HCT116 (cell line): ENCODE data around the gene ZNF618. TPM values are rescaled to one million over a fixed set of nuclear protein-coding genes. Genes with fewer than 3 reads are reported as not detected.

Experiments
- ATAC-seq: fragments of 200-7000 bp; cut with Tn5 transposase; 2 replicates; pipeline ENCODE4 v1.9.1; 2020; ENCODE audit warnings: mild to moderate bottlenecking, moderate library complexity
- BruUV-seq: library from RNA; stranded (reverse); fragments of 400-500 nt; replicated peaks from 2 replicates; lab custom pipeline; 2021; lab: Mats Ljungman, UMichigan
- CTCF ChIA-PET: fragments of 300-600 bp; sonication (Branson Sonifier 250); formaldehyde crosslinking; loops from one replicate; lab custom pipeline; 2021; ENCODE audit warnings: antibody characterized with exemption; lab: Charles Lee
- POLR2A ChIA-PET: fragments of 300-600, 350-600 bp; sonication (Branson Sonifier 250); formaldehyde crosslinking; loops from one replicate; lab custom pipeline; 2021; ENCODE audit warnings: antibody characterized with exemption; lab: Charles Lee
- RAD21 ChIA-PET, 2 experiments: fragments of 300-600 bp; sonication (Branson Sonifier 250); formaldehyde crosslinking; loops; one replicate each; lab custom pipeline; 2023; ENCODE audit warnings: low total read pairs in 2 of 2; ENCODE audit not compliant: uncharacterized antibody in 2 of 2, unreplicated experiment in 2 of 2, low non-redundant PET in 1 of 2; lab: Charles Lee
- DNase-seq: peaks from one replicate; pipeline ENCODE4 v3.0.0-alpha.2; 2010; ENCODE audit warnings: low read depth, low spot score
- H2AFZ ChIP-seq: fragments of 200-600 bp; shearing (Covaris generic), sonication (generic); 2 replicates; pipeline ENCODE4 v1.6.1; 2017; ENCODE audit warnings: low read depth, mixed run types, mixed read lengths, antibody characterized with exemption, low read length; ENCODE audit not compliant: poor library complexity, severe bottlenecking
- H3K27ac ChIP-seq: 2 replicates; pipeline ENCODE4 v1.5.1; 2012; ENCODE audit warnings: low read depth, low read length
- H3K27me3 ChIP-seq: fragments of 200-600 bp; sonication (generic); 2 replicates; pipeline ENCODE4 v1.6.1; 2016; ENCODE audit warnings: mixed run types, low read length, mixed read lengths; ENCODE audit not compliant: insufficient read depth
- H3K36me3 ChIP-seq, 2 experiments: fragments of 200-500 bp in 1 of 2; fragments of 200-600 bp in 1 of 2; sonication (Bioruptor generic) in 1 of 2; sonication (generic) in 1 of 2; 2 replicates each; pipeline versions ENCODE4 v1.5.1 to v1.6.1; 2014 to 2016; ENCODE audit warnings: low read length in 2 of 2, inconsistent platforms in 1 of 2, mixed read lengths in 1 of 2, mixed run types in 1 of 2; ENCODE audit not compliant: insufficient read depth in 2 of 2, control insufficient read depth in 1 of 2
- H3K4me1 ChIP-seq, 2 experiments: fragments of 200-600 bp in 1 of 2; sonication (generic) in 1 of 2; 2 replicates each; pipeline versions ENCODE4 v1.5.1 to v1.6.1; 2012 to 2017; ENCODE audit warnings: low read length in 2 of 2, inconsistent platforms in 1 of 2, mild to moderate bottlenecking in 1 of 2, mixed read lengths in 1 of 2, mixed run types in 1 of 2, moderate library complexity in 1 of 2; ENCODE audit not compliant: insufficient read depth in 2 of 2, control insufficient read depth in 1 of 2
- H3K4me2 ChIP-seq: fragments of 200-600 bp; sonication (generic); 2 replicates; pipeline ENCODE4 v1.6.1; 2017; ENCODE audit warnings: mixed run types, low read length, mixed read lengths
- H3K4me3 ChIP-seq, 2 experiments: fragments of 200-600 bp in 1 of 2; sonication (generic) in 1 of 2; replicated peaks in 1 of 2; 2 replicates each; pipeline ENCODE4 v1.5.1; 2011 to 2016; ENCODE audit warnings: low read length in 2 of 2, control low read depth in 1 of 2, low read depth in 1 of 2, mild to moderate bottlenecking in 1 of 2, mixed read lengths in 1 of 2, mixed run types in 1 of 2
- H3K79me2 ChIP-seq: fragments of 200-600 bp; sonication (generic); 2 replicates; pipeline ENCODE4 v1.6.1; 2017; ENCODE audit warnings: mild to moderate bottlenecking, mixed run types, low read length, moderate library complexity, mixed read lengths; ENCODE audit not compliant: insufficient read depth
- H3K9ac ChIP-seq: fragments of 200-600 bp; sonication (generic); 2 replicates; pipeline ENCODE4 v1.6.1; 2016; ENCODE audit warnings: low read length, mixed read lengths
- H3K9me2 ChIP-seq: fragments of 200-600 bp; sonication (generic), shearing (Covaris generic); 2 replicates; pipeline ENCODE4 v1.6.1; 2017; ENCODE audit warnings: mixed run types, mild to moderate bottlenecking, moderate library complexity; ENCODE audit not compliant: insufficient read depth
- H3K9me3 ChIP-seq, 2 experiments: fragments of 200-500 bp in 1 of 2; fragments of 200-600 bp in 1 of 2; sonication (Bioruptor generic) in 1 of 2; sonication (generic) in 1 of 2; 2 replicates each; pipeline ENCODE4 v1.6.1; 2014 to 2017; ENCODE audit warnings: low read length in 2 of 2, mixed read lengths in 2 of 2, inconsistent platforms in 1 of 2, low read depth in 1 of 2, mild to moderate bottlenecking in 1 of 2, mixed run types in 1 of 2, moderate library complexity in 1 of 2; ENCODE audit not compliant: control insufficient read depth in 1 of 2, insufficient read depth in 1 of 2
- H4K20me1 ChIP-seq: fragments of 200-600 bp; sonication (generic), shearing (Covaris generic); 2 replicates; pipeline ENCODE4 v1.6.1; 2017; ENCODE audit warnings: mixed run types, mild to moderate bottlenecking, moderate library complexity; ENCODE audit not compliant: insufficient read depth
- CEBPB ChIP-seq: IDR thresholded peaks from 2 replicates; pipeline ENCODE4 v1.6.1; 2012; ENCODE audit warnings: low read depth
- ELF1 ChIP-seq: IDR thresholded peaks from 2 replicates; pipeline ENCODE4 v1.6.1; 2012; ENCODE audit warnings: low read depth, borderline replicate concordance
- EZH2 ChIP-seq: fragments of 200-600 bp; sonication (generic); IDR thresholded peaks from 2 replicates; pipeline ENCODE4 v1.6.1; 2017; ENCODE audit warnings: antibody characterized with exemption, mixed run types
- FOSL1 ChIP-seq: IDR thresholded peaks from 2 replicates; pipeline ENCODE4 v1.6.1; 2012; ENCODE audit warnings: low read depth
- POLR2A ChIP-seq: IDR thresholded peaks from 2 replicates; pipeline ENCODE4 v1.7.0; 2011; ENCODE audit warnings: borderline replicate concordance; ENCODE audit not compliant: insufficient read depth, insufficient read length; ENCODE audit errors: extremely low read depth
- POLR2AphosphoS5 ChIP-seq: IDR thresholded peaks from 2 replicates; pipeline ENCODE4 v1.6.1; 2011; ENCODE audit warnings: mild to moderate bottlenecking, low read depth, low read length, moderate library complexity
- SIN3A ChIP-seq: IDR thresholded peaks from 2 replicates; pipeline ENCODE4 v1.6.1; 2012; ENCODE audit warnings: low read depth
- SP1 ChIP-seq: IDR thresholded peaks from 2 replicates; pipeline ENCODE4 v1.6.1; 2012; ENCODE audit warnings: low read depth
- TCF7L2 ChIP-seq: IDR thresholded peaks from 2 replicates; pipeline ENCODE4 v1.7.0; 2011; ENCODE audit warnings: borderline replicate concordance, inconsistent platforms; ENCODE audit not compliant: insufficient read depth, insufficient read length; ENCODE audit errors: extremely low read depth
- YY1 ChIP-seq: IDR thresholded peaks from 2 replicates; pipeline ENCODE4 v1.6.1; 2011; ENCODE audit warnings: low read length, low read depth, moderate library complexity, mild to moderate bottlenecking; ENCODE audit not compliant: insufficient replicate concordance; ENCODE audit errors: extremely low read depth
- ZFX ChIP-seq: fragments of 450-650 bp; IDR thresholded peaks from 2 replicates; pipeline ENCODE4 v1.6.1; 2017
- ZNF274 ChIP-seq: fragments of 200-500 bp; sonication (Bioruptor generic); IDR thresholded peaks from 2 replicates; pipeline ENCODE4 v1.6.1; 2014; ENCODE audit warnings: mild to moderate bottlenecking, low read depth, low read length, inconsistent platforms
- intact Hi-C: fragments of 100-400 bp; cut with micrococcal nuclease; formaldehyde crosslinking; loops from 2 replicates; pipeline ENCODE4 v1.10.0; 2022
- total RNA-seq: library from RNA; stranded (reverse); gene quantifications from one replicate; pipeline ENCODE4 v1.2.1, GENCODE V29; 2021; ENCODE audit not compliant: unreplicated experiment
- TF ChIP-seq, protein P1 (sequence below): IDR thresholded peaks from 2 replicates; pipeline ENCODE4 v1.6.1; 2011; ENCODE audit warnings: mild to moderate bottlenecking, low read length, moderate library complexity; ENCODE audit not compliant: insufficient replicate concordance; ENCODE audit errors: extremely low read depth
- TF ChIP-seq, protein P2 (sequence below), 3 experiments: fragments of 200-600 bp in 1 of 3; sonication (generic) in 1 of 3; IDR thresholded peaks in 2 of 3; conservative IDR thresholded peaks in 1 of 3; 2 replicates each; pipeline ENCODE4 v1.5.1; 2012 to 2017; ENCODE audit warnings: low read depth in 2 of 3, low read length in 2 of 3, antibody characterized with exemption in 1 of 3, borderline replicate concordance in 1 of 3, control low read depth in 1 of 3, mild to moderate bottlenecking in 1 of 3, mixed read lengths in 1 of 3, mixed run types in 1 of 3, moderate library complexity in 1 of 3; ENCODE audit not compliant: insufficient read depth in 1 of 3
- TF ChIP-seq, protein P3 (sequence below): IDR thresholded peaks from 2 replicates; pipeline ENCODE4 v1.6.1; 2012
- TF ChIP-seq, protein P4 (sequence below): IDR thresholded peaks from 2 replicates; pipeline ENCODE4 v1.6.1; 2012

The ZNF618 gene
- total RNA-seq, 1 experiment from 2014 or later, result 13.5 TPM

DNA sequence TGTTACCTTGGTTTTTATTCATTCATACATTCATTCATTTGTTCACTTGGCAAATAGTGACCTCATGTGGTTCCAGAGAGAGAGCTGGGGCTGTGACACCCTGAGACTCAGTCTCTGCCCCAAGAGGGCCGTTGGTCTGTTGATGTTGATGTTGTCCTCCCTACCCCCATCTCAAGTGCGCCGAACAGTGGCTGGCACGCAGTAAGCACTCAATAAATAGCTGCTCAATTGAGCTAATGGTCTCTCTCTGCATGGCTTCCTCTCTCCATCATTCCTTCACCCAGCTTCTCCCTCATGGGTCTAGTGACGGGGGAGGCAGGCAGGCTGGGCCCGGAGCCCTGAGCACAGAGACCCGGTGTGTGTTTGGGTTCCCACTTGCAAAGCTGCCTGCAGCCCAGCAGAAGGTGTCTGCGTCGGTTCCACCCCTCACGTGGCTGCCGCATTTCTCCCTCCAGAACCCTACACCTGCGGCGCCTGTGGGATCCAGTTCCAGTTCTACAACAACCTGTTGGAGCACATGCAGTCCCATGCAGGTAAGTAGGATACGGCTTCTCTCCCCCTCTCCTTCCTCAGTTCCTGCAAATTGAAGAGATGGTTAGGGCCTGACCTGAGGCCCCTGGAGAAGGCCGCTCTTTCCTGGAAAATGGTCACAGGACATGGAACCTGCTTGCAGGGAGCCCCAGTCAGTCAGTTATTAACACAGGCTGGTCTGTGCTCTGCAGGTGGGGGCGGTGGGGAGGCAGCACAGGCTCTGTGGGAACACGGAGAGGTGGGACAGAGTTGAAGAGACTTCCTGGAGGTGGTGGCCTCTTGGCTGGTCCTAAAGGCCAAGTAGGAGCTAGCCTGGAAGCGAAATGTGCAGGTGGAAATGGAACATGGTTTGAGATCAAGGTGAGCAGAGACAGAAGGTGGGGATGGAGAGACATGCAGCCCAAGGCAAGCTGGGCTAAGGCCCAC lies 160.0 kb downstream of the ZNF618 start:
- BruUV-seq, result no TSS peak
- H3K4me1 ChIP-seq, result no peaks in the 10 kb centered on the region
- RAD21 ChIA-PET, result no interaction called here
- H3K9me2 ChIP-seq, result no peaks in the 10 kb centered on the region
- no peak overlapping the region for H3K9ac ChIP-seq
- intact Hi-C loops, result no loop called here
- no peak overlapping the region for H2AFZ ChIP-seq
- no peaks in the 10 kb centered on the region for H3K79me2 ChIP-seq
- H3K36me3 ChIP-seq, result no peaks in the 10 kb centered on the region
- no peak overlapping the region for H3K4me2 ChIP-seq
- H3K9me3 ChIP-seq, result no peaks in the 10 kb centered on the region
- no peak overlapping the region for H3K4me3 ChIP-seq
- H3K27me3 ChIP-seq, result no peaks in the 10 kb centered on the region
- ATAC-seq, result no peak
- DNase-seq, result no peak
- POLR2A ChIA-PET, result no interaction called here
- no peak overlapping the region for H3K27ac ChIP-seq
- H4K20me1 ChIP-seq, result no peaks in the 10 kb centered on the region
- CTCF ChIA-PET, result no interaction called here
- TF ChIP-seq, protein P1, sequence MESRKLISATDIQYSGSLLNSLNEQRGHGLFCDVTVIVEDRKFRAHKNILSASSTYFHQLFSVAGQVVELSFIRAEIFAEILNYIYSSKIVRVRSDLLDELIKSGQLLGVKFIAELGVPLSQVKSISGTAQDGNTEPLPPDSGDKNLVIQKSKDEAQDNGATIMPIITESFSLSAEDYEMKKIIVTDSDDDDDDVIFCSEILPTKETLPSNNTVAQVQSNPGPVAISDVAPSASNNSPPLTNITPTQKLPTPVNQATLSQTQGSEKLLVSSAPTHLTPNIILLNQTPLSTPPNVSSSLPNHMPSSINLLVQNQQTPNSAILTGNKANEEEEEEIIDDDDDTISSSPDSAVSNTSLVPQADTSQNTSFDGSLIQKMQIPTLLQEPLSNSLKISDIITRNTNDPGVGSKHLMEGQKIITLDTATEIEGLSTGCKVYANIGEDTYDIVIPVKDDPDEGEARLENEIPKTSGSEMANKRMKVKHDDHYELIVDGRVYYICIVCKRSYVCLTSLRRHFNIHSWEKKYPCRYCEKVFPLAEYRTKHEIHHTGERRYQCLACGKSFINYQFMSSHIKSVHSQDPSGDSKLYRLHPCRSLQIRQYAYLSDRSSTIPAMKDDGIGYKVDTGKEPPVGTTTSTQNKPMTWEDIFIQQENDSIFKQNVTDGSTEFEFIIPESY, result no peak
- TF ChIP-seq POLR2A, result no peak
- TF ChIP-seq EZH2, result no peak
- TF ChIP-seq, protein P2, sequence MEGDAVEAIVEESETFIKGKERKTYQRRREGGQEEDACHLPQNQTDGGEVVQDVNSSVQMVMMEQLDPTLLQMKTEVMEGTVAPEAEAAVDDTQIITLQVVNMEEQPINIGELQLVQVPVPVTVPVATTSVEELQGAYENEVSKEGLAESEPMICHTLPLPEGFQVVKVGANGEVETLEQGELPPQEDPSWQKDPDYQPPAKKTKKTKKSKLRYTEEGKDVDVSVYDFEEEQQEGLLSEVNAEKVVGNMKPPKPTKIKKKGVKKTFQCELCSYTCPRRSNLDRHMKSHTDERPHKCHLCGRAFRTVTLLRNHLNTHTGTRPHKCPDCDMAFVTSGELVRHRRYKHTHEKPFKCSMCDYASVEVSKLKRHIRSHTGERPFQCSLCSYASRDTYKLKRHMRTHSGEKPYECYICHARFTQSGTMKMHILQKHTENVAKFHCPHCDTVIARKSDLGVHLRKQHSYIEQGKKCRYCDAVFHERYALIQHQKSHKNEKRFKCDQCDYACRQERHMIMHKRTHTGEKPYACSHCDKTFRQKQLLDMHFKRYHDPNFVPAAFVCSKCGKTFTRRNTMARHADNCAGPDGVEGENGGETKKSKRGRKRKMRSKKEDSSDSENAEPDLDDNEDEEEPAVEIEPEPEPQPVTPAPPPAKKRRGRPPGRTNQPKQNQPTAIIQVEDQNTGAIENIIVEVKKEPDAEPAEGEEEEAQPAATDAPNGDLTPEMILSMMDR (IDR thresholded peaks at IDR 0.05 in 2 of 3, conservative IDR thresholded peaks at IDR 0.05 in 1 of 3; ENCODE audit: borderline replicate concordance in 1 of 3, insufficient read depth in 1 of 3, low read depth in 2 of 3, low read length in 2 of 3), result no peak
- no peak for TF ChIP-seq CEBPB
- no peak for TF ChIP-seq POLR2AphosphoS5
- TF ChIP-seq, protein P3, sequence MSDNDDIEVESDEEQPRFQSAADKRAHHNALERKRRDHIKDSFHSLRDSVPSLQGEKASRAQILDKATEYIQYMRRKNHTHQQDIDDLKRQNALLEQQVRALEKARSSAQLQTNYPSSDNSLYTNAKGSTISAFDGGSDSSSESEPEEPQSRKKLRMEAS, result no peak
- TF ChIP-seq YY1, result no peak
- no peak for TF ChIP-seq SIN3A
- no peak for TF ChIP-seq SP1
- no peak for TF ChIP-seq ZFX
- TF ChIP-seq ZNF274, result no peak
- no peak for TF ChIP-seq TCF7L2
- TF ChIP-seq ELF1, result no peak
- TF ChIP-seq, protein P4, sequence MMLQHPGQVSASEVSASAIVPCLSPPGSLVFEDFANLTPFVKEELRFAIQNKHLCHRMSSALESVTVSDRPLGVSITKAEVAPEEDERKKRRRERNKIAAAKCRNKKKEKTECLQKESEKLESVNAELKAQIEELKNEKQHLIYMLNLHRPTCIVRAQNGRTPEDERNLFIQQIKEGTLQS, result no peak
- no peak for TF ChIP-seq FOSL1
